Measurements from ENCODE around the gene VAV1.
"Not testable (repeated sequence)": the region's sequence is repeated elsewhere in the genome, so short reads cannot be mapped to it uniquely, and the experiment has no call there.

The VAV1 gene

GRCh38 chr19:6737873-6738786 is 34.4 kb upstream of the VAV1 start:
- DNase-seq: no peak

- DNase-seq: no peak
These were observed 33.6 kb upstream of the VAV1 start for GRCh38 chr19:6738787-6739389.

GRCh38 chr19:6739390-6739882 is 33.1 kb upstream of the VAV1 start, which contains the start of gene TRIP10:
TRIP10 (plus strand) TSS chr19:6739680; CDS start chr19:6739762, 82 bp downstream.
- DNase-seq: peak; percentile 81

DNA sequence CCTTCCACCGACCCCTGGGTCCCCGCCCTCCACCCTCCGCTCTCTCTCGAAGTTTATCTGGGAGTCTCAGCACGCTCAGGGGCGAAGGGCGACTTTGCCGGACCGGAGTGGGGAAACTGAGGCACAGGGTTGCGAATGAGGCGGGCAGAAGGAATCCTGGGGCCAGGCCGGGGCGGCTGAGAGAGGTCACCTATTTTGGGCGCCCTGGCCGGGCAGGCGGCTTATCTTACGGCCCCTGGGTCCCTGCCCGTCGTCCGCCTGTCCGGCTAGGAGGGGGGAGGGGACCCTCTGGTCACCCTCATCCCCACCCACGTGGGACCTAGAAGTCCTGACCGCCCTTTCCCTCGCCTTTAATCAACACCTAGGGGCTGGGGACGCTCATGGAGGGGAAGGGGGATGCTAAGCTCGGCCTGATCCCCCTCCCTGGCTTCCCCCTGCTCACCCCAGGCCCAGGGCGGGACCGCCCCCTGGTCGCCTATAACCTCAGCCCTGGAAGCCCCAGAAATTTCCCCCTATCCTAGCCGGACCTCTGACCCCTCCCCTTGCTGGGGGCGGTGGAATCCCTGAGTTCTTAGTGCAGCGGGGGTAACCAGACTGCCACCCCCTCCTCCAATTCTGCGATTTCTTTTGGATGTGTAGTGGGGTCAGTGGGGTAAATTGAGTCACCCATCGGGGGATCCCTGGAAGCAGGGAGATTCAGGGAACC is 32.5 kb upstream of the VAV1 start:
- no peak for DNase-seq

DNA sequence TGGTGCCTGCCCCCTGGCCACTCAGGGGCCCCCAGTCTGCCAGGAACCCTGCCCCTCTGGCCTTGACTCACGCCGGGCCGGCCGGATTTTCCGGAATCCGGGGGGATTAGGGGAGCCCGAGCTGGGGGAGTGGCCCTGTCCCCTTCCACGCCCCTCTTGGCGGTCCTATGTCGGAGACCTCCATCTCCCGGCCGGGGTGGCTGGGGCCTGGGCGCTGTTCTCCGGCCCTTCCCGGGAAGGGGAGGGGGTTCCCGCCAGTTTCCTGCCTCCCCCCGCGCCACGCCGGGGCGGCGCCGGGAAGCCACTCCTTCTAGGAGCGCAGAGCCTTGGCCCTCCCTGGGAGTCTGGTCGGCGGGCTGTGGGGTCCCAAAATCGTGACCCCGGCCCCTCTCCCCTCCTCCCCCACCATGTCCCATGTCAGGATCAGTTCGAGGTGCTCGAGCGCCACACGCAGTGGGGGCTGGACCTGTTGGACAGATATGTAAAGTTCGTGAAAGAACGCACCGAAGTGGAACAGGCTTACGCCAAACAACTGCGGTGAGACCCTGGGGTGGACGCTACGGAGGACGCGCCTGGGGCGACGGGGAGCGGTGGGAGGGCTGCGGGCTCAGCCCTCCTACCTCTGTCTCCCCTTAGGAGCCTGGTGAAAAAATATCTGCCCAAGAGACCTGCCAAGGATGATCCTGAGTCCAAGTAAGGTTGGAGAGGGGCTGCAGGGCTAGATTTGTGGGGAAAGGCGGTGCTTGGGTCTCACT is 31.7 kb upstream of the VAV1 start:
- no peak for DNase-seq

- DNase-seq: no peak
These were observed 29.4 kb upstream of the VAV1 start for GRCh38 chr19:6743066-6743465.

- no peak for DNase-seq
These were observed 28.7 kb upstream of the VAV1 start for GRCh38 chr19:6743714-6744380.

DNA sequence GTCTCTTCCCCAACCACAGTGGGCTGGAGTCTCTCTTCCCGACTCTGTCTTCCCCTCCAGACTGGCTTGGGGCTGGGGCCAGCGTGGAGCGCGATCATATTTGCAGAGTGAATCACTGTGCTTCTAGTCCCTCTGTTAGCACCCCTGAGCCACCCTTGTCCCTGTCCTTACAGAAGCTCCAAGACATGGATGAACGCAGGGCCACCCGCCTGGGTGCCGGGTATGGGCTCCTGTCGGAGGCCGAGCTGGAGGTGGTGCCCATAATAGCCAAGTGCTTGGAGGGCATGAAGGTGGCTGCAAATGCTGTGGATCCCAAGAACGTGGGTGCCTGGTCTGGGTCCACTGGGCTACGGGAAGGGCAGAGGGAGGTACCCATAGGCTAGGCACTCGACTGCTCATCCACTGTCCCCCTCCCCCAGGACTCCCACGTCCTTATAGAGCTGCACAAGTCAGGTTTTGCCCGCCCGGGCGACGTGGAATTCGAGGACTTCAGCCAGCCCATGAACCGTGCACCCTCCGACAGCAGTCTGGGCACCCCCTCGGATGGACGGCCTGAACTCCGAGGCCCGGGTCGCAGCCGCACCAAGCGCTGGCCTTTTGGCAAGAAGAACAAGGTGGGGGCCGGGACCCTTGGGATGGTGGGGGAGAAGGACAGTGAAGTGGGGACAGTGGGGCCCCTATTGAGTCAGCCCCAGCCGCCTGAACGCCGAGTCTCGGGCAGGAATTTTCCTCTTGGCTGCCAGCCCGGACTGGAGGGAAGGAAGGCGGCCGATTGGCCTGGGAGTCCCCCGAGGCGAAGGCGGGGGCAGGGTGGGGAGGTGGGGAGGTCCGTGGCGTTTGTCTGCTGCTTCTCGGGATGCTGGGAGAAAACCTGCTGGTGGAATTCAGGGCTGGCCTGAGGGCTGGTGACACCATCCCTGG is 27.9 kb upstream of the VAV1 start:
- no peak for DNase-seq

GRCh38 chr19:6745965-6746364 is 26.5 kb upstream of the VAV1 start:
- no peak for DNase-seq

GRCh38 chr19:6748543-6748942 is 24.0 kb upstream of the VAV1 start:
- not testable (repeated sequence) for DNase-seq

GRCh38 chr19:6750062-6750461 is 22.4 kb upstream of the VAV1 start:
- DNase-seq: no peak

DNA sequence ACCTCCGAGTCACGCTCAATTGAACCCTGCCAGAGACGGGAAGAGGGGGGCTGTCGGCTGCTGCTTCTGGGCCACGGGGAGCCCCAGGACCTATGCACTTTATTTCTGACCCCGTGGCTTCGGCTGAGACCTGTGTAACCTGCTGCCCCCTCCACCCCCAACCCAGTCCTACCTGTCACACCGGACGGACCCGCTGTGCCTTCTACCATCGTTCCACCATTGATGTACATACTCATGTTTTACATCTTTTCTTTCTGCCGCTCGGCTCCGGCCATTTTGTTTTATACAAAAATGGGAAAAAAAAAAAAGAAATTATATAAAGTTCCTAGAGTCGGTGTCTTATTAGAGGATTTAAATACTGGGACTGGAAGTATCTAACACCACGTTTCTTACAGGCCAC is 21.3 kb upstream of the VAV1 start:
- no peak for DNase-seq

DNA sequence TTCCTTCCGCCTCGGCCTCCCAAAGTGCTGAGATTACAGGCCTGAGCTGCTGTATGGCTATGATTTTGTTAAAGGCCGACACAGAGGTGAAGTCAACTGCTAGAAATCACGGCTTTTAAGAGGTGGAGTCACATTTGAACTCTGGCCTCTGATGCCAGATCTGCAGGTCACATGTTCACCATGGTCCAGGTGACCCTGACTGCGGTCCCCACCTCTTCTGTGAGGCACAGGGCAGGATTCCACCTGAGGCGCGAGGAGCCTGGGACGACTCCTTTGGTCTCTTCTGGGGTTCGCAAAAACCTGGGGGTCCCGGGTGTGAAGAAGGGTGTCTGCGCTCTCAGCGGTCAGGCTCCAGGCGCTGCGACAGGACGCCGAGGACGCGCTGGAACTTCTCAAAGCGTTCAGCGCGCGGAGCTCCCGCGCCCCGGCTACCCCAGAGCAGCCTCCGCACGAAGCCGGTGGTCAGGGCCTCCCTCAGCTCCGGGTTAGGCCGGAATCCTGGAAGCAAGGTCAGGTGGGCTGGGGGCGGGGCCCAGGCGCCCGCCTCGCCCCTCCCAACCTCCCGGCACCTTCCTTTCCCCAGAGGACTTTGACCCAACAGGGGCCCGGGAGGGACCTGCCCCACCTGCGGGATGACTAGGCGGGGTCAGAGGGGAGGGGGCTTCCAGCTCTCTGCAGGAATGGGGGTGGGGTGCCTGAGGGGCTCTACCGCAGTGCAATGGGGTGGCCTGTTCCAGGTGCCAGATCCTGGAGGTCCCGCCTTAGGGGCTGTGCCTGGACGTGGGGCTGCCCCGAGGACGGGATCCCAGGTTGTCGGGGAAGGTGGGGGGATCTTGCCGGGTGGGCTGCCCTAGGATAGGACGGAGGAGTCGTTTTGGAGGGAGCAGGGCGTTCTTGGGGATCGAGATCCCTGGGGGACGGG is 20.0 kb upstream of the VAV1 start:
- no peak for DNase-seq

- no peak for DNase-seq
These were observed 19.1 kb upstream of the VAV1 start for GRCh38 chr19:6753178-6754031.

DNA sequence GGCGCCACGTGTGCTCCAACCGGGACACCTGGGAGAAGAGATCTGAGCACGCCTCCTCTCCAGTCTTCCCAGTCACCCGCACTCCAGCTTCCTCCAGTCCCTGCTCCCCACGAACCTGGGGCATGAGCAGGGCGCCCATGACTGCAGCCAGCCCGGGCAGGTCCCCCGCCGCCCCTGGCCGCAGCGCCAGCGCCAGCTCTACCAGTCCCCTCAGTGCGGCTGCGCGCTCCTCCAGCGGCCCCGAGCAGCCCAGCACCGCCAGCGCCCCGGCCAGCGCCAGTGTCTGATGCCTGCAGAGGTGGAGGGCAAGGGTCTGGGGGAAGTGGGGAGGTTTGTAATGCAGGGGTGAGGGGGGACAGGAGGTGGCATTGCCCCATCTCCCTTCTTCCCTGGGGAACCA is 18.4 kb upstream of the VAV1 start:
- no peak for DNase-seq

DNA sequence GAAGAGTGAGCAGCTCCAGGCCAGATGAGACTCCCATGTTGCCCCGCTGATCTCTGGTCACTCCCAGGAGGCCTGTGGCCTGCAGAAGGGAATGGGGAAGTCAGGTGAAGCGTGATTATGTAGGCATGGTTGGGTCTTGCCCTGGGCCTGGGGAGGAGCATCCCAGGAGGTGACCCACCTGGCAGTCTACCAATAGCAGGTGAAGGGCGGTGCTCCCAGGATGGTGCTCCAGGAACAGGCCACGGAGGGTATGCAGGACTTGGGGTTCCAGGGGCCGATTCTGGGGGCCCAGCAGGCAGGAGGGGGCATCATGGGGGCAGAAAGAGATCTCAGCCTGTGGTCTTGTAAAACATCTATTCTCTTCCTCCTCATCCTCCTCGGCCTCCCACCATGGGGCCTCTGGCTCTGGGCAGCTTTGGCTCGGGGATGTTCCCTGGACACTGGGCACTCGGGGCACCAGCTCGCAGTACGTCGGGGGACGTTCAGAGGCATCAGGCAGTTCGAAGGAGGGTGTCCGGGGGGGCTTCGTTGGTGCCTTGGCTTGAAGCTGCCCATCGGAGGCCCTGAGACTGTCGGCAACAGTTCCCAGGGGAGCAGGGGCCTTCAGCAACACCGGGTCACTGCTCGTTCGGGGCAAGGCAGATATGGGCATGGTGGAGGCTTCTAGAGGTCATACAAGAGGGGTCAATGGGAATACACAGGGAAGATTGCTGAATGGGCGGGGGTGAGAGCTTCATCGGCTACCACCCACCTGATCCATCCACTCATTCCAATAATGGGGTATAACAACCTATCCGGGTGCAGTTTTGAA is 17.6 kb upstream of the VAV1 start:
- no peak for DNase-seq

DNA sequence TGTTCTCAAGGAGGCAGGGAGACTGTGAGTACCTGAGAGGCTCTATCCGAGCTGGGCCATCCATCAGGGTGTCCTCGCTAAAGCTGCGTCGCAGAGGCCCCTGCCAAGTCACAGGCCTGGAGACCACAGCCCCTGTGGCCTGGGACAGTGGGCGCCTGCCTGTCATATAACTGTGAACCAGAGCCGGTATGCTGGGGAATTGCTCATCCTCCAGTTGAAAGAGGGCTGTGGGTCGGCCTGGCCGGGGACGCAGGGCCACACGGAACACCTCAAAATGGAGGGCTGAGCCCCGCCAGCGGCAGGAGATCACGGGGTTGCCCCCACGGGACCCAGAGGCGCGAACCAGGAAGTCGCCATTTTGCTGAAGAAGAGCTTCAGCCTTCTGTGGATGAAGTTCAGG is 11.9 kb upstream of the VAV1 start:
- no peak for DNase-seq
